ENCODE measurements around the gene OR2H1.

OR2H1 gene

GRCh38 chr6:29499704-29500103, 42.7 kb downstream of the OR2H1 start:
- TF ChIP-seq ZFX (IDR thresholded peaks at IDR 0.05), result no peak
- TF ChIP-seq CTCF (conservative IDR thresholded peaks at IDR 0.05), result no peak
- H3K27ac ChIP-seq, result no peak overlapping the region

GRCh38 chr6:29500594-29500993, 43.6 kb downstream of the OR2H1 start:
- no peak for TF ChIP-seq CTCF (conservative IDR thresholded peaks at IDR 0.05)
- no peak for TF ChIP-seq ZFX (IDR thresholded peaks at IDR 0.05)
- no peak overlapping the region for H3K27ac ChIP-seq

- TF ChIP-seq CTCF (conservative IDR thresholded peaks at IDR 0.05) (no peak), ZFX (IDR thresholded peaks at IDR 0.05) (no peak)
- no peak overlapping the region for H3K27ac ChIP-seq
These were observed 44.2 kb downstream of the OR2H1 start for GRCh38 chr6:29501106-29501505.

- H3K27ac ChIP-seq, result no peak overlapping the region
- no peak for TF ChIP-seq ZFX (IDR thresholded peaks at IDR 0.05)
- TF ChIP-seq CTCF (conservative IDR thresholded peaks at IDR 0.05), result no peak
These were observed 45.2 kb downstream of the OR2H1 start for GRCh38 chr6:29502181-29502580.

- TF ChIP-seq CTCF (conservative IDR thresholded peaks at IDR 0.05) (no peak), ZFX (IDR thresholded peaks at IDR 0.05) (no peak)
- no peak overlapping the region for H3K27ac ChIP-seq
These were observed 45.6 kb downstream of the OR2H1 start for GRCh38 chr6:29502597-29502996.

GRCh38 chr6:29504961-29505360, 48.0 kb downstream of the OR2H1 start:
- no peak overlapping the region for H3K27ac ChIP-seq
- TF ChIP-seq CTCF (conservative IDR thresholded peaks at IDR 0.05), result no peak
- TF ChIP-seq ZFX (IDR thresholded peaks at IDR 0.05), result no peak

GRCh38 chr6:29505808-29506207, 48.9 kb downstream of the OR2H1 start:
- TF ChIP-seq CTCF (conservative IDR thresholded peaks at IDR 0.05) (no peak), ZFX (IDR thresholded peaks at IDR 0.05) (no peak)

More at GRCh38 chr6:29505808-29506207, 48.9 kb downstream of the OR2H1 start:
- H3K27ac ChIP-seq, result no peak overlapping the region

All from C4-2B (cell line).